ENCODE measurements around the gene GULP1.

The GULP1 gene

DNA sequence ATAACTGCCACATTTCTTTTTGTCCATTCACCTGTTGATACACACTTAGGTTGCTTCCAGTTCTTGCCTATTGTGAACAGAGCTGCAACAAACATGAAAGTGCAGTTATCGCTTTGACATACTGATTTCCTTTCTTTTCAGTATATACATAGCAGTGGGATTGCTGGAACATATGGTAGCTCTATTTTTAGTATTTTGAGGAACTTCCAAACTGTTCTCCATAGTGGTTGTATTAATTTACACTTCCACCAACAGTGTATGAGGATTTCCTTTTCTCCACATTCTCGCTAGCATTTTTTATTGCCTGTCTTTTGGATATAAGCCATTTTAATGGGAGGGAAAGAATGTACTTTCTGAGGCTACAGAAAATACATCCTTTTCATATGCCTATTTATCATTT is 167.4 kb downstream of the GULP1 start:
- TF ChIP-seq TAF1 (IDR thresholded peaks at IDR 0.05; ENCODE audit: borderline replicate concordance, insufficient read depth, low read length) (no peak), SIN3A (IDR thresholded peaks at IDR 0.05; ENCODE audit: borderline replicate concordance, insufficient read depth, low read length) (no peak), POLR2AphosphoS5 (IDR thresholded peaks at IDR 0.05; ENCODE audit: low read depth, low read length) (no peak), FOXP2 (optimal IDR thresholded peaks at IDR 0.05; ENCODE audit: borderline replicate concordance, extremely low read depth, extremely low read length, insufficient read depth) (no peak)
- TF ChIP-seq, protein P1, sequence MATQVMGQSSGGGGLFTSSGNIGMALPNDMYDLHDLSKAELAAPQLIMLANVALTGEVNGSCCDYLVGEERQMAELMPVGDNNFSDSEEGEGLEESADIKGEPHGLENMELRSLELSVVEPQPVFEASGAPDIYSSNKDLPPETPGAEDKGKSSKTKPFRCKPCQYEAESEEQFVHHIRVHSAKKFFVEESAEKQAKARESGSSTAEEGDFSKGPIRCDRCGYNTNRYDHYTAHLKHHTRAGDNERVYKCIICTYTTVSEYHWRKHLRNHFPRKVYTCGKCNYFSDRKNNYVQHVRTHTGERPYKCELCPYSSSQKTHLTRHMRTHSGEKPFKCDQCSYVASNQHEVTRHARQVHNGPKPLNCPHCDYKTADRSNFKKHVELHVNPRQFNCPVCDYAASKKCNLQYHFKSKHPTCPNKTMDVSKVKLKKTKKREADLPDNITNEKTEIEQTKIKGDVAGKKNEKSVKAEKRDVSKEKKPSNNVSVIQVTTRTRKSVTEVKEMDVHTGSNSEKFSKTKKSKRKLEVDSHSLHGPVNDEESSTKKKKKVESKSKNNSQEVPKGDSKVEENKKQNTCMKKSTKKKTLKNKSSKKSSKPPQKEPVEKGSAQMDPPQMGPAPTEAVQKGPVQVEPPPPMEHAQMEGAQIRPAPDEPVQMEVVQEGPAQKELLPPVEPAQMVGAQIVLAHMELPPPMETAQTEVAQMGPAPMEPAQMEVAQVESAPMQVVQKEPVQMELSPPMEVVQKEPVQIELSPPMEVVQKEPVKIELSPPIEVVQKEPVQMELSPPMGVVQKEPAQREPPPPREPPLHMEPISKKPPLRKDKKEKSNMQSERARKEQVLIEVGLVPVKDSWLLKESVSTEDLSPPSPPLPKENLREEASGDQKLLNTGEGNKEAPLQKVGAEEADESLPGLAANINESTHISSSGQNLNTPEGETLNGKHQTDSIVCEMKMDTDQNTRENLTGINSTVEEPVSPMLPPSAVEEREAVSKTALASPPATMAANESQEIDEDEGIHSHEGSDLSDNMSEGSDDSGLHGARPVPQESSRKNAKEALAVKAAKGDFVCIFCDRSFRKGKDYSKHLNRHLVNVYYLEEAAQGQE (IDR thresholded peaks at IDR 0.05; ENCODE audit: insufficient read depth in 1 of 2, low read depth in 2 of 2, low read length in 2 of 2): no peak

DNA sequence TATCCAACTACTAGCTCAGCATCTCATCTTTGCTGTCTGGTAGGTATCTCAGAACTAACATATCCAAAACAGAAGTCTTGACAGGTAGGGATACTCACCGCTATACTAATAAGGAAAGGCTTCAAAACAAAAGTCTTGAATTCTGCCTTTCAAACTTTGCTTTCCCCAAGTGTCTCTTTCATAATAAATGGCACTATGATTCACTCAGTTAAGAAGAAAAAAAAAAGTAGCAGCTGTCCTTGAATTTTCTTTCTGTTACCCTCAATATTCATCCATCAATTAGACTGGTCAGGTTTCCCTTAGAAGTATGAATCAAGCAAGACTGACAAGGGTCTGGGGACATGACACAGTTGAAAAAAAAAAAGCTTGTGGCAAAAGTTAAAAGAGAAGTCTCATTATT is 175.1 kb downstream of the GULP1 start:
- no peak for TF ChIP-seq TAF1 (IDR thresholded peaks at IDR 0.05; ENCODE audit: borderline replicate concordance, insufficient read depth, low read length)
- no peak for TF ChIP-seq FOXP2 (optimal IDR thresholded peaks at IDR 0.05; ENCODE audit: borderline replicate concordance, extremely low read depth, extremely low read length, insufficient read depth)
- TF ChIP-seq SIN3A (IDR thresholded peaks at IDR 0.05; ENCODE audit: borderline replicate concordance, insufficient read depth, low read length): no peak
- TF ChIP-seq, protein P1 (IDR thresholded peaks at IDR 0.05; ENCODE audit: insufficient read depth in 1 of 2, low read depth in 2 of 2, low read length in 2 of 2): no peak
- no peak for TF ChIP-seq POLR2AphosphoS5 (IDR thresholded peaks at IDR 0.05; ENCODE audit: low read depth, low read length)

DNA sequence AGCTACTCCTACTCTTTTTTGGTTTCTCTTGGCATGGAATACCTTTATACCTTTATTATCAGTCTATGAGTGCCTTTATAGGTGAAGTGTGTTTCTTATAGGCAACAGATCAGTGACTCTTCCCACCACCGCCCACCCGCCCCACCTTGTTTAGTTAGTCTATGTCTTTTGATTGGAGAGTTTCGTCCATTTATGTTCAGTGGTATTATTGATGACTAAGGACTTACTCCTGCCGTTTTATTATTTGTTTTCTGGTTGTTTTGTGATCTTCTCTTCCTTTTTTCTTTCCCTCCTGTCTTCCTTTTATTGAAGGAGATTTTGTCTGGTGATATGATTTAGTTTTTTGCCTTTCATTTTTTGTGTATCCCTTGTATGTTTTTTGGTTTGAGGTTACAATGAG is 179.5 kb downstream of the GULP1 start:
- TF ChIP-seq TAF1 (IDR thresholded peaks at IDR 0.05; ENCODE audit: borderline replicate concordance, insufficient read depth, low read length) (no peak), FOXP2 (optimal IDR thresholded peaks at IDR 0.05; ENCODE audit: borderline replicate concordance, extremely low read depth, extremely low read length, insufficient read depth) (no peak), SIN3A (IDR thresholded peaks at IDR 0.05; ENCODE audit: borderline replicate concordance, insufficient read depth, low read length) (no peak), POLR2AphosphoS5 (IDR thresholded peaks at IDR 0.05; ENCODE audit: low read depth, low read length) (no peak)
- TF ChIP-seq, protein P1 (IDR thresholded peaks at IDR 0.05; ENCODE audit: insufficient read depth in 1 of 2, low read depth in 2 of 2, low read length in 2 of 2): no peak

DNA sequence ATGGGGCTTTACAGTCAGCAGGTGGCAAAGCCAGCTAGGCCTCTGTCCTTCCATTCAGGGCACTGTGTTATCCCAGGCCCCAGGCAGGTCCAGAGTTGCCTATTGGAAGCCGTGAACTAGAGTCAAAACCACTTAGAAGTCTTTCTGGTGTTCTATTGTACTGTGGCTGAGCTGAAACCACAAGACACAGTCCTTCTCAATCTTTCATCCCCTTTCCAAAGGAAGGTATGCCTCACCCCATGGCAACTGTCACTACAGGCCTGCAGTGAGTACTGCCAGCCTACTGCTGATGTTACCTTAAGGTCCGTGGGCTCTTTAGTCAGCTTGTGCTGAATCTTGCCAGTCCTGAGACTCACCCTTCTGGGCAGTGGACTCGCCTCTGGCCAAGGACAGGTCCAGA is 181.6 kb downstream of the GULP1 start:
- TF ChIP-seq, protein P1 (IDR thresholded peaks at IDR 0.05; ENCODE audit: insufficient read depth in 1 of 2, low read depth in 2 of 2, low read length in 2 of 2): no peak
- no peak for TF ChIP-seq SIN3A (IDR thresholded peaks at IDR 0.05; ENCODE audit: borderline replicate concordance, insufficient read depth, low read length)
- TF ChIP-seq FOXP2 (optimal IDR thresholded peaks at IDR 0.05; ENCODE audit: borderline replicate concordance, extremely low read depth, extremely low read length, insufficient read depth): no peak
- TF ChIP-seq TAF1 (IDR thresholded peaks at IDR 0.05; ENCODE audit: borderline replicate concordance, insufficient read depth, low read length): no peak
- TF ChIP-seq POLR2AphosphoS5 (IDR thresholded peaks at IDR 0.05; ENCODE audit: low read depth, low read length): no peak

DNA sequence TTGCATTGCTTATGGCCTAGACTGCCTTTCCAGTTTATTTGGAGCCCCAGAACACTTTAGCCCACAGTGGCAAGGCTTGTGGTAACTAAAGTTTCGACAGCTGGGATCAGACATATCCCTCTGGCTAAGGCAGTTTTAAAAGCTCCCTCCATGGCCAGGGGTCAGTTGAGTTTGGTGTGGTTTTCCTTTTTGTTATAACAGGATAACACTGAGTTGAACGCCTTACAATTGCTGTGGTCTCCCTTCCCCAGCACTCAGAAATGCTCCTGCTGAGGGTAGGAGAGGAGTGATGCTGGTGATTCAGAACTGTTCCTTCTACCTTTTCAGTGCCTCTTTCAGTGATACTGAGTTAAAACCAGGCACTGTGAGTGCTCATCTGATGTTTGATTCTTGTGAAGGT is 182.6 kb downstream of the GULP1 start:
- TF ChIP-seq, protein P1 (IDR thresholded peaks at IDR 0.05; ENCODE audit: insufficient read depth in 1 of 2, low read depth in 2 of 2, low read length in 2 of 2): no peak
- no peak for TF ChIP-seq FOXP2 (optimal IDR thresholded peaks at IDR 0.05; ENCODE audit: borderline replicate concordance, extremely low read depth, extremely low read length, insufficient read depth)
- no peak for TF ChIP-seq POLR2AphosphoS5 (IDR thresholded peaks at IDR 0.05; ENCODE audit: low read depth, low read length)
- no peak for TF ChIP-seq TAF1 (IDR thresholded peaks at IDR 0.05; ENCODE audit: borderline replicate concordance, insufficient read depth, low read length)
- TF ChIP-seq SIN3A (IDR thresholded peaks at IDR 0.05; ENCODE audit: borderline replicate concordance, insufficient read depth, low read length): no peak
